HG03342 (cell line): Measurements from ENCODE around the gene ARMS2.

Experiments used
- ATAC-seq: cut with Tn5 transposase; IDR thresholded peaks from one replicate; pipeline ENCODE4 v1.9.1; 2021; ENCODE audit warnings: mild to moderate bottlenecking, moderate library complexity; ENCODE audit not compliant: unreplicated experiment

Gene ARMS2

DNA sequence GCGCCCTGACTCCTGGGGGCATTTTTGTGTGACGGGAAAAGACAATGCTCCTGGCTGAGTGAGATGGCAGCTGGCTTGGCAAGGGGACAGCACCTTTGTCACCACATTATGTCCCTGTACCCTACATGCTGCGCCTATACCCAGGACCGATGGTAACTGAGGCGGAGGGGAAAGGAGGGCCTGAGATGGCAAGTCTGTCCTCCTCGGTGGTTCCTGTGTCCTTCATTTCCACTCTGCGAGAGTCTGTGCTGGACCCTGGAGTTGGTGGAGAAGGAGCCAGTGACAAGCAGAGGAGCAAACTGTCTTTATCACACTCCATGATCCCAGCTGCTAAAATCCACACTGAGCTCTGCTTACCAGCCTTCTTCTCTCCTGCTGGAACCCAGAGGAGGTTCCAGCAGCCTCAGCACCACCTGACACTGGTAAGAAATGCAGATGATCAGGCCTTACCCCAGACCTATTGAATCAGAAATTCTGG lies at the start of gene ARMS2:
TSS of gene ARMS2 (plus strand) at position 51 of the 478 bp plus-strand sequence. CDS start at position 126, 75 bp downstream.
- no peak for ATAC-seq

DNA sequence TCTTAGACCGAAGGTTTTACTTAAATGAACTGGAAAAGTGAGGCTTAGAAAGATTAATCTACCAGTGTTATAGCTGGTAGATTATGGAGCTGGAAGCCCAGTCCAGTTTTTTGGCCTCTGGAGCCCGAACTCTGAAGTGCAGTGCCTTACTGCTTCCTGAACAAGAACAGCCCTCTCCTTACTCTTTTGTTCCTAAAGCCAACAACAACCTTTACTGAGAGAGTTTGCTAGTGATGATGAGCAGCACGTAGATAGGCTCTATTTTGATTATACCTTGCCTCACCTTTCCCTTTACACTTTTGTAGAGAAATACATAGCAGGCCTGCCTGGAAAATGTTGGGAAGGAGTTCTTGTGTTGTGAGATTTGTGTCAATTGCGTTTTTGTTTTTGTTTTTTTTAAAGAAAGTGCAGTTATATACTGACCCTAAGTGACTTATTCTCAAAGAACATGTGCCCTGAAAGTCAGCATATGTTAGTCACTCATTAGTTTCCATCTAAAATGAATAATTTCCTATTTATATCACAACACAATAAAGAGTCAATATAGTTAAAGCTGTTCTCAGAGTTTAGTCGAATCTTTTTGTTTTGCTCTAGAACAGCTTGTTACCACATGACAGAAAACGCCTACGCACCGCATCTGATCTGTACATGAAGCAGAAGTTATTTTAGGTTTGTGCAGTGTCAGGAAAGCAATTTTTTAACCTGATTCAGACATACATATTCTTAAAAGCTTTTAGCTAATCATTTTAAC lies 46.9 kb upstream of the ARMS2 start:
- no peak for ATAC-seq

DNA sequence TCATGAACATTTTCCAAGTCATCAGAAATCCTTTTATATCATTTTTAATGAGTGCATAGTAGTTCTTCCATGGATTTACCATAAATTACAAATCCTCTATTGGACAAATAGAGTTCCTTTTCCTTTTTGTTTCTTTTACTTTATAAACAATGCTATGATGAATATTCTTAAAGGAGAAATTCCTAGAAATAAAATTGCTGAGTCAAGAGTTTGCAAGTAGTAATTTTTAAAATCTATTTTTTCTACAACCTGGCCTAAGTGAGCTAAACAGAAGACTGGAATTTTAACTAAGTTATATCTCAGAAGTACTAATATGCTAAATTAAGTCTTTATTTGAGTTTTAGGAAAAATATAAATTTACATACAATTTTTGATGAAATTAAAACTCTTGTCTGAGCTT lies 41.1 kb upstream of the ARMS2 start:
- ATAC-seq = no peak

DNA sequence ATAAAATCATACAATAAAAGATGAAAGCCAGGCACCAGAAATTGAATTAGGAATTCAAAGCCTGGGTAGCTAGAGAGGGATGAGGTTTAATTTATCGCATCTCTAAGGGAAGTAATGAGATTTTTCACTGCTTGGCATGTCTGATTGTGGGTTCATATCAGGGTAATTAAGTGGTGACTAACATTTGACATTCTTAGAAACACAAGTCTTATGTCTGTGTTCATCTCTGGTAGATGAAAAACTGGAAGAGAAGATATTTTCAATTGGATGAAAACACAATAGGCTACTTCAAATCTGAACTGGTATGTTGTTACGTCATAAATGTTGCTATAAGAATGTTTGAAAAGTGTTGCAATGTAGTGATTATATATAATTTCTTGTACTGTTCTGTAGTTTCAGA lies 36.8 kb upstream of the ARMS2 start:
- no peak for ATAC-seq

DNA sequence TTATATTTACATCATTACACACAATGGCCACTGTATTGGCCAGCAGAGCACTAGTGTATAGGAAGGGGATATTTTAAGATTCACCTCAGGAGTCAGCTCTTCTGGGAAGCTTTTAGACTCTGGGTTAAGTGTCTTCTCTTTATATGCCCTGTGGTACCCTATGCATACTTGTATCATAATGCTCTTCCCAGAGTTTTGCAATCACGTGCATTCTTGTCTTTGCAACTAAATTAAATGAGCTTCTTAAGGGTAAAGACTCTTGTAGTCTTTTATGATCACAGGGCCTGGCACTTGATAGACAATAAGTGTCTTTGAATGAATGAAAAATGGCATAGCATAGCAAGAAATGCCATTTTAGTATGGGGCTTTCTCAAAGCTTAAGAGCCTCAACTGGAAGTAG lies 35.4 kb upstream of the ARMS2 start:
- ATAC-seq = no peak

- no peak for ATAC-seq
These were observed 34.4 kb upstream of the ARMS2 start for GRCh38 chr10:122419876-122420623.

DNA sequence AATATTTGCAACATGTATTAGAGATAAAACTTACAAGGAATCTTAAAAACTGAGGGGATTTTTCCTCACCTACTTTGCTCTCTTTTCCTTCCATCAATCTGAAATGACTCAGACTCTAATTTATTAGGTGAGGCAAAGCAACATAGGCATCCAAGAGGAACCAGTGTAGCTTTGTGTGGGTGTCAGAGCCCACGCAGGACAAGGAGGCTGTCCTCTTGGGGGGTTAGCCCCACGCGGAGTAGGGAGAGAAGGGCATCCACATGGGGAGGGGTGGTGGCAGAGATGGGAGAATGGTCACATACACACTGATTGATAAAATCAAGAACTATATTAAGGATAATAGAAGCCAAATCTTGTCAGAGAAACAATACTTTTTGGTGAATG lies 33.8 kb upstream of the ARMS2 start:
- ATAC-seq = no peak

GRCh38 chr10:122421054-122421625 lies 33.3 kb upstream of the ARMS2 start:
- ATAC-seq = no peak

GRCh38 chr10:122421742-122422141 lies 32.7 kb upstream of the ARMS2 start:
- no peak for ATAC-seq

DNA sequence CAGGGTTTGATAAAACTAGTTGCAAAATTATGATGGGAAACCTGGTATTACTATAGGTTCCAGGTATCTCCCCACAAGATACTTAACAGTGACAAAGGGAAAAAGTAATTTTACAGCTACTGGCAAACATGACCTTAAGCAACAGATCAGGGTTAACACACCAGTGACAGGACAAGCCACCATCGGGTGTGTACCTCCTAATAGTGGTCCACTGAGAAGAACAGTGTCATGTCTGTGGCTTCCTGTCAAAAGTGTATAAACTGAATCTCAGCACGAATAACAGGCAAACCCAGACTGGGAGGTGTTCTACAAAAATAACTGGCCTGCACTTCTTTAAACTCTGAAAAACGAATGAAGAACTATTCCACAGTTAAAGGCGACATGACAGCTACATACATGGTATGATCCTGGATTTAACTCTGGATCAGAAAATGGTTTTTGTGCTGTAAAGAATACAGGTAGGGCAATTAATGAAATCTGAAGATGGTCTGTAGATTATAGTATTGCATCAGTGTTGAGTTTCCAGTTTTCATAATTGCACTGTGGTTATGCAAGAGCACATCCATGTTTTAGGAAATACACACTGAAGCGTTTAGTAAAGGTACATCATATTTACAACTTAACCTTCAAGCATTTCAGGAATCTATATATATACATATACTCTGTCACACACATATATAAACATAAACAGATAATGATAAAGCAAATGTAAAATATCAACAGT lies 32.0 kb upstream of the ARMS2 start:
- ATAC-seq = no peak

- ATAC-seq = no peak
These were observed 30.4 kb upstream of the ARMS2 start for GRCh38 chr10:122424059-122424458.

DNA sequence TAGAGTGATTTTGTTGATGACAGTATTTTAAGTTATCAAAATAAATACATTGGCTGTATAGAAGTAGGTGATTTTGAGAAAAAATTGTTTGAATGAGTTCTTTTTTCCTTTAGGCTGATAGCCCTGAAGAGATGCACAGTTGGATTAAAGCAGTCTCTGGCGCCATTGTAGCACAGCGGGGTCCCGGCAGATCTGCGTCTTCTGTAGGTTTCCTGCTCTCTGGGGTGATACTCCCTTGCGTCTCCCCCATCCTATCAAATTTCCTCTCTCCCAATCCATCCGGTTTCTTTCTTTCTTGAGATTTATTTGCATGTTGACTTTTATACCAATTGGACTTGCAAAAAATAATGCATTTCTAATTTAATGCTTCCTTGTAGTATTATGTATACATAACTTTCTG lies 27.6 kb upstream of the ARMS2 start:
- ATAC-seq = no peak

DNA sequence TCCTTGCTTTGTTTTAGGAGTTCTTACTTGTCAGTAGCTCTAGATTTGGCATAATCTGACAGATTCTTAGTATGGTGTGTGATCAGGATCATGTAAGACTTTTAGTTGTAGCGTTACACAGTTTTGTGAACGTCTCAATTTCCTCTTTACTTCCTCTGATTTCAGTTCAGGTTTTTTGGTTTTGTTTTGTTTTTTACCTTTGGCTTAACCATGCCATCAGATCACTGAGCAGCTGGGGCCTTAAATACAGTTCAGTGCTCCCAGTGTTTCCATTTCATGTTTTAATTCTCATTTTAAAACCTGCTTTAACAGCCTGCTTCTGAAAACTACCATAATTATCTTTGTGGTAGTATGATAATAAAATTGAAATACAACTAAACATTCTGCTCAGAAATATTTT lies 27.2 kb upstream of the ARMS2 start:
- ATAC-seq = no peak

DNA sequence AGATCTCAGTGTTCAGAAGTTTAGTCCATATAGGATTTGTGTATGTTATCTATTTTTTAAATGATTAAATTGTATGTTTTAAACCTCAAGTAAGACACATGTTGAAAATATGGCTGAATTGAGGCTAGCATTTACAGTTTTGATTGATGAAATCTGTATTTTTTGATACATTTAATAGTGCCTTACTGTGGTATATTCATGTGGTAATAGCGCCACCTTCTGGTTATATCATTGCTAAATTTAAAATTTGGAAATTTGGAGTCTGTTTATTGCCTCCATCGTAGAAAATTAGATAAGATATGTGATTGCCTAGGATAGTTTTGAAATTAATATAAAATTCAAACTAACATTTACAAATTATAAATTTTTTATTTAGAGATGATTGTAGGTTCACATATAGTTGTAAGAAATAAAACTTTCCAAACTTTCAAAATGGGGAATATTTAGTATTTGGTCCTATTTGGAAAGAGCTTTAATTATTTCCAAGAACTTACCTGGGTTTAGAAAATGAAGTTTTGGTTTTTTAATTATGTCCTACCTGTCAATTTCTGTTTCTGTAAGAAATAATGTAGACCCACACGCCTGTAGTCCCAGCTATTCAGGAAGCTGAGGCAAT lies 19.1 kb upstream of the ARMS2 start:
- ATAC-seq = no peak

GRCh38 chr10:122441961-122442360 lies 12.5 kb upstream of the ARMS2 start:
- no peak for ATAC-seq

- ATAC-seq = no peak
These were observed 9.0 kb upstream of the ARMS2 start for GRCh38 chr10:122445469-122445868.

DNA sequence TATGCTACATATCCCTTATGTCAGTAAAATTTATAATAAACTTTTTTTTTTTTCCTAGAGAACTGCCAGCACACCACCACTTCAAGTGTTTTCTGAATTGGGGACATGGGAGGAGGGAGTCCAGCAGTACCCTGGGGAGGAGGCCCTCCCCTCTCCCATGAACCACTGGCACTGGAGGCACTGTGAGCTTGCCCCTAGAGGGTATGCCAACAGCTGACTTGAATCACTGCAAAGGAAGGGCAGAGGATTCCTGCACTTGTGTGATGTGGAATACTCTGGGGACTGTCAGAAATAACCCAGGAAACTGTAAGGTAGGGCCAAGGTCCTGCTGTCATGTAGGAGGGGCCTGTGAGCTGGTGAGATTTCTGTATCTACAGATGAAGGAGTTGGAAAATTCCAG lies 8.5 kb upstream of the ARMS2 start:
- ATAC-seq = no peak

DNA sequence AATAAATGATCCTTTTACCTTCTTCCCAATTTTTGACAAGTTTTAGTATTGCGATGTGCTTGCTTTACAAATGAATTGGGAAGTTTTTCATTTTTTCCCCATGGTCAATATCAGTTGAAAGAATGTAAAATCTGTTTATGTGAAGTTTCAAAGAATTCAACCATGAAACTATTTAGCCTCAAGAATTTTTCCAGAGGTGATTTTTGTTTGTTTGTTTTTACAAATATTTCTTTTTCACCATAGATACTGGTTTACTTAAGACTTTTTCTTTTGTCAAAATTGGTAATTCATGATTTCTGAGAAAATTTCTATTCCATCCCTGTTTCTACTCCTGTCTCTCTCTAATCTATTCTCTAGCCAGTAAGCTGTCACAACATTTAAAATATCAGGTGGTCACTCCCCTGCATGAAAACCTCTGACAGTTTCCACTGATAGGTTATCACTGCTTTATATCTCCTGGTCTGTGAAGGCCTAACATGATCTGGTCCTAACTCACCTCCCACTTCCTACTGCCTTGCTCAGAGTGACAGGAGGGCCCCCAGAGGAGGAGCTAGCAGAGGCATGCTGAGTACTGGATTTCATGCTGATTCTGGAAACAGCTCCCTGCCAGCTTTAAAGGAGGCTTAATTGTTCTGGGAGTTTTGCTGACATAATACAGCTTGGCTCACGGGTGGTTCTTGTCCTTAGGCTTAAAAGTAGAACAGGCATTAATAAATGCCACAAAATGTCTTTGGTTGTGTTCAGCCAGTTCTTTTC lies 7.6 kb upstream of the ARMS2 start:
- ATAC-seq = no peak

DNA sequence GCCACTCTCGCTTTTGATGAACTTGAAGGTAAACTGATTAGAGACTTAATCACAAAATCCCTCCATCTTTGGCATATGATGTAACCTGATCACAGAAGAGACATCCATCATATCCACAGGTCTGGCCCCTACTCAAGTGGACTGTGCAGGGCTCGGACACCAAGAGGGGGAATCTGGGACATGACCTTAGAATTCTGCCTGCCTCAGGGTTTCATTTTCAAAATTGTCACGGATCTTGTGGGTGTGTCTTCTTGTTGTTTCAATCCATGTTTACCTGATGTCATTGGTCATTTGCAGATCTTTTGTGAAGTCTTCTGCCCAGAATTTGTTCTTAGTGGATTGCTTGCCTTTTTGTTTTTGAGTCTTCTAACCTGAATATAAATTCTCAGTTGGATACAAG lies 5.9 kb upstream of the ARMS2 start:
- no peak for ATAC-seq

GRCh38 chr10:122449153-122449552 lies 5.3 kb upstream of the ARMS2 start:
- no peak for ATAC-seq
